ENCODE measurements around the gene SHISA7. TPM values are rescaled to one million over a fixed set of nuclear protein-coding genes. Genes with fewer than 3 reads are reported as not detected.

SHISA7 gene
- total RNA-seq, 2 donors from 2014 or later, result not detected

- no peaks in the 10 kb centered on the region for H3K36me3 ChIP-seq (ENCODE audit: control insufficient read depth, insufficient read depth, low read length)
- Mint-ChIP-seq H3K9me3 (peaks cover 11% of the 10 kb centered on the region), H3K4me1 (no peaks in the 10 kb centered on the region), H3K4me3 (no peak overlapping the region), H3K27me3 (ENCODE audit: insufficient read depth) (peaks cover 43% of the 10 kb centered on the region), H3K27ac (no peak overlapping the region), H3K36me3 (ENCODE audit: low read depth) (no peaks in the 10 kb centered on the region)
- peaks cover 4% of the 10 kb centered on the region for H3K27me3 ChIP-seq (ENCODE audit: control insufficient read depth, insufficient read depth, low read length, poor library complexity, severe bottlenecking)
- no peaks in the 10 kb centered on the region for H3K4me1 ChIP-seq (ENCODE audit: control insufficient read depth, insufficient read depth, low read length)
- TF ChIP-seq CTCF (conservative IDR thresholded peaks at IDR 0.05), result no peak
- WGBS, 2 experiments (ENCODE audit: insufficient coverage in 1 of 2, insufficient read length in 1 of 2), result 74% methylated on average over 5 of the region's 5 CpGs; no CpG with 5 or more reads in 1 of the 2 experiments
- H3K4me3 ChIP-seq (ENCODE audit: low read length), result no peak overlapping the region
- DNase-seq, result peak; percentile 38
- no peak overlapping the region for H3K27ac ChIP-seq (ENCODE audit: low read depth, low read length)
- H3K9me3 ChIP-seq (ENCODE audit: control insufficient read depth, low read length), result no peaks in the 10 kb centered on the region
- H3K9ac ChIP-seq (ENCODE audit: extremely low read depth, low read length, poor library complexity, severe bottlenecking), result no peak overlapping the region
Measured at GRCh38 chr19:55419624-55420236, 23.4 kb downstream of the SHISA7 start.

DNA sequence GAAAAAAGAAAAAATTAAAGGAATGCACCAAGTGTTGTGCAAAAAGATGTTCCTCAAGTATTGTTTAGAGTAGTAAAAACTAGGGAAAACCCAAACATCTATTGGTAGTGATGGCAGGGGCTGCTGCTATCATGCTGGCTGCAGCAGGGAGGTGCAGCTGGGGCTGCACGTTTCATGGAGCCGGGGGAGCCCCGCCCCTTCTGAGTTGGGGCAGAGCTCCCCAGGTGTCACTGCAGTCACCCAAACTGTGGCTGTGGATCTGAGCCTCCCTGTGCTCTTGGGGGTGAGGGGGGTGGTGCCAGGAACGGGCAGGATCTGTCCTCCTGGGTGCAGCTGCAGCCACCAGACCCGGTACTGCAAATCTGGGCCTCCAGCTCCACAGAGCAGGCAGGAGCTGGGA is 24.0 kb downstream of the SHISA7 start:
- no peaks in the 10 kb centered on the region for H3K36me3 ChIP-seq (ENCODE audit: control insufficient read depth, insufficient read depth, low read length)

DNA sequence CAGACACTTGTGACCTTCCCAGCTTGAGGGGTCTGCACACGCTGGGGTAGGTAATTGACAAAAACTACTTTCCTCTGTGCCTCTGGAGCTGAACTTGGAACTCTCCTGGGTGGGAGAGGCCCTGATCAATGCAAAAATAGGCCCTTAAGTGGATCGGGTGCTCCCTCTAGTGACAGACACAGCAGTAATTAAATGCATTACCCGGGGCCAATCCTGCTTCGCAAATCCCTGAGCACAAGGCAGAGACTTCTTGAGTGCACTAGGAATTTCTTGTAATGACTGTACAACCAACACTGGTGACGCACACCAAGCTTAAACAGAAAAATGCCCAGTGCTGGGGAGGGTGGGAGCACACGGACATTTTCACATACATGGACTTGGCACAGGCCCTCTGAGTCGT is 24.9 kb downstream of the SHISA7 start:
- no peak overlapping the region for H3K27ac Mint-ChIP-seq
- DNase-seq, result peak; percentile 89
- H3K4me1 Mint-ChIP-seq, result no peaks in the 10 kb centered on the region
- no peaks in the 10 kb centered on the region for H3K36me3 ChIP-seq (ENCODE audit: control insufficient read depth, insufficient read depth, low read length)
- H3K27me3 ChIP-seq (ENCODE audit: control insufficient read depth, insufficient read depth, low read length, poor library complexity, severe bottlenecking), result no peaks in the 10 kb centered on the region
- H3K36me3 Mint-ChIP-seq (ENCODE audit: low read depth), result no peaks in the 10 kb centered on the region
- H3K4me3 ChIP-seq (ENCODE audit: low read length), result no peak overlapping the region
- no peaks in the 10 kb centered on the region for H3K4me1 ChIP-seq (ENCODE audit: control insufficient read depth, insufficient read depth, low read length)
- no peak overlapping the region for H3K4me3 Mint-ChIP-seq
- H3K9me3 Mint-ChIP-seq, result peaks cover 11% of the 10 kb centered on the region
- no peak overlapping the region for H3K27ac ChIP-seq (ENCODE audit: low read depth, low read length)
- H3K27me3 Mint-ChIP-seq (ENCODE audit: insufficient read depth), result peaks cover 38% of the 10 kb centered on the region
- TF ChIP-seq CTCF (conservative IDR thresholded peaks at IDR 0.05), result peak; percentile 86
- H3K9me3 ChIP-seq (ENCODE audit: control insufficient read depth, low read length), result no peaks in the 10 kb centered on the region
- WGBS, 2 experiments (ENCODE audit: insufficient coverage in 1 of 2, insufficient read length in 1 of 2), result 24 to 25% methylated on average over 7 of the region's 7 CpGs
- H3K9ac ChIP-seq (ENCODE audit: extremely low read depth, low read length, poor library complexity, severe bottlenecking), result no peak overlapping the region

More for the DNA sequence above, 24.0 kb downstream of the SHISA7 start:
- Mint-ChIP-seq H3K27me3 (ENCODE audit: insufficient read depth) (peaks cover 42% of the 10 kb centered on the region), H3K27ac (no peak overlapping the region), H3K9me3 (peaks cover 11% of the 10 kb centered on the region), H3K4me3 (no peak overlapping the region), H3K4me1 (no peaks in the 10 kb centered on the region), H3K36me3 (ENCODE audit: low read depth) (no peaks in the 10 kb centered on the region)
- no peak overlapping the region for H3K4me3 ChIP-seq (ENCODE audit: low read length)
- no peak overlapping the region for H3K27ac ChIP-seq (ENCODE audit: low read depth, low read length)
- no peaks in the 10 kb centered on the region for H3K4me1 ChIP-seq (ENCODE audit: control insufficient read depth, insufficient read depth, low read length)
- 60 to 78% methylated on average over 1 to 5 of the region's 5 CpGs for WGBS, 2 experiments (ENCODE audit: insufficient coverage in 1 of 2, insufficient read length in 1 of 2)
- H3K9ac ChIP-seq (ENCODE audit: extremely low read depth, low read length, poor library complexity, severe bottlenecking), result no peak overlapping the region
- H3K27me3 ChIP-seq (ENCODE audit: control insufficient read depth, insufficient read depth, low read length, poor library complexity, severe bottlenecking), result no peaks in the 10 kb centered on the region
- H3K9me3 ChIP-seq (ENCODE audit: control insufficient read depth, low read length), result no peaks in the 10 kb centered on the region
- DNase-seq, result peak; percentile 31
- TF ChIP-seq CTCF (conservative IDR thresholded peaks at IDR 0.05), result no peak

Measured in endodermal cell (in vitro differentiated cells).